HepG2 (cell line): Measurements from ENCODE around the gene C17orf75. TPM values are rescaled to one million over a fixed set of nuclear protein-coding genes. Genes with fewer than 3 reads are reported as not detected.

Experiments used
- CHD2 ChIP-seq: IDR thresholded peaks from 2 replicates; pipeline ENCODE4 v1.6.1; 2011; ENCODE audit warnings: low read depth, low read length, improper control_type of control experiment
- GMEB2 ChIP-seq: IDR thresholded peaks from 2 replicates; pipeline ENCODE4 v1.6.1; 2016; ENCODE audit warnings: missing biosample characterization, missing genetic modification reagents, low read depth
- IRF2 ChIP-seq: IDR thresholded peaks from 2 replicates; pipeline ENCODE4 v1.6.1; 2018; ENCODE audit warnings: missing genetic modification reagents, missing compliant biosample characterization
- KDM3A ChIP-seq: IDR thresholded peaks from 2 replicates; pipeline ENCODE4 v1.6.1; 2018; ENCODE audit warnings: low read depth, missing compliant biosample characterization
- PAWR ChIP-seq: sonication (generic); formaldehyde crosslinking; IDR thresholded peaks from 2 replicates; pipeline ENCODE4 v1.4.0; 2020; ENCODE audit warnings: missing genetic modification reagents, mild to moderate bottlenecking, borderline replicate concordance
- SIN3B ChIP-seq: fragments of 150-350 bp; IDR thresholded peaks from 2 replicates; pipeline ENCODE4 v1.6.1; 2014; ENCODE audit warnings: low read length
- SNAI1 ChIP-seq: sonication (generic); formaldehyde crosslinking; IDR thresholded peaks from 2 replicates; pipeline ENCODE4 v1.5.0; 2020; ENCODE audit warnings: mild to moderate bottlenecking, missing genetic modification reagents, borderline replicate concordance
- TCF12 ChIP-seq, 2 experiments: fragments of 450-650 bp in 1 of 2; sonication (generic) in 1 of 2; formaldehyde crosslinking in 1 of 2; IDR thresholded peaks; 2 replicates each; pipeline versions ENCODE4 v1.6.1 to v1.8.0; 2017 to 2022; ENCODE audit warnings: antibody characterized with exemption in 1 of 2, mild to moderate bottlenecking in 1 of 2, missing genetic modification reagents in 1 of 2, moderate library complexity in 1 of 2
- TCF7 ChIP-seq: sonication (generic); IDR thresholded peaks from 2 replicates; pipeline ENCODE4 v1.6.1; 2016; ENCODE audit warnings: antibody characterized with exemption, low read depth
- TERF1 ChIP-seq: sonication (generic); formaldehyde crosslinking; IDR thresholded peaks from 2 replicates; pipeline ENCODE4 v1.8.0; 2022; ENCODE audit warnings: mild to moderate bottlenecking, missing genetic modification reagents, moderate library complexity
- TRIM24 ChIP-seq: sonication (generic); formaldehyde crosslinking; IDR thresholded peaks from 2 replicates; pipeline ENCODE4 v1.8.0; 2022; ENCODE audit warnings: mild to moderate bottlenecking, missing genetic modification reagents
- ZNF138 ChIP-seq: sonication (generic); formaldehyde crosslinking; IDR thresholded peaks from 2 replicates; pipeline ENCODE4 v1.5.0; 2020; ENCODE audit warnings: mild to moderate bottlenecking, low read depth, missing genetic modification reagents
- ZNF670 ChIP-seq: sonication (generic); formaldehyde crosslinking; IDR thresholded peaks from 2 replicates; pipeline ENCODE4 v1.8.0; 2022; ENCODE audit warnings: mild to moderate bottlenecking, missing genetic modification reagents, borderline replicate concordance
- ZNF761 ChIP-seq: sonication (generic); formaldehyde crosslinking; conservative IDR thresholded peaks from 2 replicates; pipeline ENCODE4 v1.4.0; 2020; ENCODE audit warnings: mild to moderate bottlenecking, missing genetic modification reagents
- ZNF781 ChIP-seq: sonication (generic); formaldehyde crosslinking; IDR thresholded peaks from 2 replicates; pipeline ENCODE4 v1.5.1; 2020; ENCODE audit warnings: borderline replicate concordance, mild to moderate bottlenecking, missing genetic modification reagents; ENCODE audit errors: not compliant biosample characterization
- ZSCAN9 ChIP-seq: IDR thresholded peaks from 2 replicates; pipeline ENCODE4 v1.6.1; 2016; ENCODE audit warnings: borderline replicate concordance
- polyA plus RNA-seq, 8 experiments: library from polyadenylated mRNA; depleted of rRNA in 3 of 8; stranded (reverse) in 7 of 8; unstranded in 1 of 8; fragments of >200 nt; fragmentation: Illumina TruSeq in 4 of 8; extraction: Trizol in 4 of 8; gene quantifications; 2 replicates each; pipeline versions ENCODE4 v1.2.1 to v1.2.3, GENCODE V29; 2011 to 2016; ENCODE audit warnings: low read depth in 4 of 8, missing spikeins in 1 of 8, mixed read lengths in 1 of 8; ENCODE audit not compliant: insufficient read depth in 1 of 8
- total RNA-seq, 5 experiments: library from RNA; depleted of rRNA; stranded (reverse); fragments of >200 nt; fragmentation: Illumina TruSeq; extraction: Trizol; gene quantifications; 2 replicates each; pipeline ENCODE4 v1.2.3, GENCODE V29; 2016; ENCODE audit warnings: low read depth in 1 of 5
- TF ChIP-seq, protein P1 (sequence below): sonication (generic); formaldehyde crosslinking; IDR thresholded peaks from 2 replicates; pipeline ENCODE4 v1.4.0; 2020; ENCODE audit warnings: missing genetic modification reagents
- TF ChIP-seq, protein P2 (sequence below): IDR thresholded peaks from 2 replicates; pipeline ENCODE4 v1.6.1; 2016; ENCODE audit warnings: mild to moderate bottlenecking, missing biosample characterization, missing genetic modification reagents
- TF ChIP-seq, protein P3 (sequence below): sonication (generic); formaldehyde crosslinking; IDR thresholded peaks from 2 replicates; pipeline ENCODE4 v1.9.0; 2021; ENCODE audit warnings: missing genetic modification reagents, borderline replicate concordance
- TF ChIP-seq, protein P4 (sequence below): sonication (generic); formaldehyde crosslinking; IDR thresholded peaks from 2 replicates; pipeline ENCODE4 v1.4.0; 2020; ENCODE audit warnings: mild to moderate bottlenecking, low read depth, missing genetic modification reagents

The C17orf75 gene
- total and polyA plus RNA-seq, 2 of the 13 experiments (the other 11 are each of a cell fraction or from before 2014, with no cell fraction given): 16.2 to 33.0 TPM

GRCh38 chr17:32349854-32350665 is 8.1 kb upstream of the C17orf75 start, which contains the start of gene ZNF207 (continued):
- 0 out of 2 replicates have a peak, but pooled peaks have one; percentile 61 for TF ChIP-seq KDM3A (CRISPR knock-in tag)
- TF ChIP-seq, protein P1, sequence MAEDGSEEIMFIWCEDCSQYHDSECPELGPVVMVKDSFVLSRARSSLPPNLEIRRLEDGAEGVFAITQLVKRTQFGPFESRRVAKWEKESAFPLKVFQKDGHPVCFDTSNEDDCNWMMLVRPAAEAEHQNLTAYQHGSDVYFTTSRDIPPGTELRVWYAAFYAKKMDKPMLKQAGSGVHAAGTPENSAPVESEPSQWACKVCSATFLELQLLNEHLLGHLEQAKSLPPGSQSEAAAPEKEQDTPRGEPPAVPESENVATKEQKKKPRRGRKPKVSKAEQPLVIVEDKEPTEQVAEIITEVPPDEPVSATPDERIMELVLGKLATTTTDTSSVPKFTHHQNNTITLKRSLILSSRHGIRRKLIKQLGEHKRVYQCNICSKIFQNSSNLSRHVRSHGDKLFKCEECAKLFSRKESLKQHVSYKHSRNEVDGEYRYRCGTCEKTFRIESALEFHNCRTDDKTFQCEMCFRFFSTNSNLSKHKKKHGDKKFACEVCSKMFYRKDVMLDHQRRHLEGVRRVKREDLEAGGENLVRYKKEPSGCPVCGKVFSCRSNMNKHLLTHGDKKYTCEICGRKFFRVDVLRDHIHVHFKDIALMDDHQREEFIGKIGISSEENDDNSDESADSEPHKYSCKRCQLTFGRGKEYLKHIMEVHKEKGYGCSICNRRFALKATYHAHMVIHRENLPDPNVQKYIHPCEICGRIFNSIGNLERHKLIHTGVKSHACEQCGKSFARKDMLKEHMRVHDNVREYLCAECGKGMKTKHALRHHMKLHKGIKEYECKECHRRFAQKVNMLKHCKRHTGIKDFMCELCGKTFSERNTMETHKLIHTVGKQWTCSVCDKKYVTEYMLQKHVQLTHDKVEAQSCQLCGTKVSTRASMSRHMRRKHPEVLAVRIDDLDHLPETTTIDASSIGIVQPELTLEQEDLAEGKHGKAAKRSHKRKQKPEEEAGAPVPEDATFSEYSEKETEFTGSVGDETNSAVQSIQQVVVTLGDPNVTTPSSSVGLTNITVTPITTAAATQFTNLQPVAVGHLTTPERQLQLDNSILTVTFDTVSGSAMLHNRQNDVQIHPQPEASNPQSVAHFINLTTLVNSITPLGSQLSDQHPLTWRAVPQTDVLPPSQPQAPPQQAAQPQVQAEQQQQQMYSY: no peak
- no peak for TF ChIP-seq CHD2
- TF ChIP-seq ZNF781 (CRISPR knock-in tag): peak; percentile 71
- TF ChIP-seq, protein P2, sequence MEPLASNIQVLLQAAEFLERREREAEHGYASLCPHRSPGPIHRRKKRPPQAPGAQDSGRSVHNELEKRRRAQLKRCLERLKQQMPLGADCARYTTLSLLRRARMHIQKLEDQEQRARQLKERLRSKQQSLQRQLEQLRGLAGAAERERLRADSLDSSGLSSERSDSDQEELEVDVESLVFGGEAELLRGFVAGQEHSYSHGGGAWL (CRISPR knock-in tag): no peak; the same call in 1 of the 2 replicates
- no peak for TF ChIP-seq GMEB2 (CRISPR knock-in tag)
- no peak for TF ChIP-seq SNAI1 (CRISPR knock-in tag)
- TF ChIP-seq TERF1: no peak
- peak; percentile 68; the same call in 1 of the 2 replicates for TF ChIP-seq IRF2
- no peak for TF ChIP-seq ZNF670 (CRISPR knock-in tag)
- TF ChIP-seq SIN3B: peak; percentile 67; the same call in 1 of the 2 replicates
- no peak for TF ChIP-seq ZNF761
- 0 out of 2 replicates have a peak, but pooled peaks have one; percentile 75 for TF ChIP-seq ZNF138 (CRISPR knock-in tag)
- TF ChIP-seq PAWR (CRISPR knock-in tag): no peak
- TF ChIP-seq TCF7: no peak
- no peak for TF ChIP-seq TRIM24
- TF ChIP-seq, protein P3, sequence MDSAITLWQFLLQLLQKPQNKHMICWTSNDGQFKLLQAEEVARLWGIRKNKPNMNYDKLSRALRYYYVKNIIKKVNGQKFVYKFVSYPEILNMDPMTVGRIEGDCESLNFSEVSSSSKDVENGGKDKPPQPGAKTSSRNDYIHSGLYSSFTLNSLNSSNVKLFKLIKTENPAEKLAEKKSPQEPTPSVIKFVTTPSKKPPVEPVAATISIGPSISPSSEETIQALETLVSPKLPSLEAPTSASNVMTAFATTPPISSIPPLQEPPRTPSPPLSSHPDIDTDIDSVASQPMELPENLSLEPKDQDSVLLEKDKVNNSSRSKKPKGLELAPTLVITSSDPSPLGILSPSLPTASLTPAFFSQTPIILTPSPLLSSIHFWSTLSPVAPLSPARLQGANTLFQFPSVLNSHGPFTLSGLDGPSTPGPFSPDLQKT: no peak
- peak; percentile 58 for TF ChIP-seq ZSCAN9 (CRISPR knock-in tag)
- no peak for TF ChIP-seq TCF12 (IDR thresholded peaks at IDR 0.05)
- TF ChIP-seq TCF12 (CRISPR knock-in tag; IDR thresholded peaks at IDR 0.05): no peak
- TF ChIP-seq, protein P4, sequence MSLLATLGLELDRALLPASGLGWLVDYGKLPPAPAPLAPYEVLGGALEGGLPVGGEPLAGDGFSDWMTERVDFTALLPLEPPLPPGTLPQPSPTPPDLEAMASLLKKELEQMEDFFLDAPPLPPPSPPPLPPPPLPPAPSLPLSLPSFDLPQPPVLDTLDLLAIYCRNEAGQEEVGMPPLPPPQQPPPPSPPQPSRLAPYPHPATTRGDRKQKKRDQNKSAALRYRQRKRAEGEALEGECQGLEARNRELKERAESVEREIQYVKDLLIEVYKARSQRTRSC (CRISPR knock-in tag): no peak
